Measurements from ENCODE around the gene GHRL. TPM values are rescaled to one million over a fixed set of nuclear protein-coding genes. Genes with fewer than 3 reads are reported as not detected.

Gene GHRL
- total and polyA plus RNA-seq, 3 donors from 2014 or later: 0.50 to 1.0 (median 0.87) TPM

DNA sequence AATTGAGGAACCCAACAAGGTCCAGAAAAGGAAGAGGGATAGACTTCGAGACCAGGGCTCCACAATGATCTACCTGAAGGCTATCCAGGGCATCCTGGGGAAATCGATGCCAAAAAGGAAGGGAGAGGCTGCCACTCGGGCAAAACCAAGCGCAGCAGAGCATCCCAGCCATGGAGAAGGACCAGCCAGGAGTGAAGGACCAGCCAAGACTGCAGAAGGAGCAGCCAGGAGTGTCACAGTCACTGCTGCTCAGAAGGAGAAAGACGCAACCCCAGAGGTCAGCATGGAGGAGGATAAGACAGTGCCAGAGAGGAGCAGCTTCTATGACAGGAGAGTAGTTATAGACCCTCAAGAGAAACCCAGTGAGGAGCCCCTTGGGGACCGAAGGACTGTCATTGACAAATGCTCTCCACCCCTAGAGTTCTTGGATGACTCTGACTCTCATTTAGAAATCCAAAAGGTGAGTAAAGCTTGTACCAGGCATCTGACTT is 32.5 kb downstream of the GHRL start:
- TF ChIP-seq, protein P1, sequence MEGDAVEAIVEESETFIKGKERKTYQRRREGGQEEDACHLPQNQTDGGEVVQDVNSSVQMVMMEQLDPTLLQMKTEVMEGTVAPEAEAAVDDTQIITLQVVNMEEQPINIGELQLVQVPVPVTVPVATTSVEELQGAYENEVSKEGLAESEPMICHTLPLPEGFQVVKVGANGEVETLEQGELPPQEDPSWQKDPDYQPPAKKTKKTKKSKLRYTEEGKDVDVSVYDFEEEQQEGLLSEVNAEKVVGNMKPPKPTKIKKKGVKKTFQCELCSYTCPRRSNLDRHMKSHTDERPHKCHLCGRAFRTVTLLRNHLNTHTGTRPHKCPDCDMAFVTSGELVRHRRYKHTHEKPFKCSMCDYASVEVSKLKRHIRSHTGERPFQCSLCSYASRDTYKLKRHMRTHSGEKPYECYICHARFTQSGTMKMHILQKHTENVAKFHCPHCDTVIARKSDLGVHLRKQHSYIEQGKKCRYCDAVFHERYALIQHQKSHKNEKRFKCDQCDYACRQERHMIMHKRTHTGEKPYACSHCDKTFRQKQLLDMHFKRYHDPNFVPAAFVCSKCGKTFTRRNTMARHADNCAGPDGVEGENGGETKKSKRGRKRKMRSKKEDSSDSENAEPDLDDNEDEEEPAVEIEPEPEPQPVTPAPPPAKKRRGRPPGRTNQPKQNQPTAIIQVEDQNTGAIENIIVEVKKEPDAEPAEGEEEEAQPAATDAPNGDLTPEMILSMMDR (IDR thresholded peaks at IDR 0.05): no peak
- no peak for TF ChIP-seq POLR2A (IDR thresholded peaks at IDR 0.05)
- 91 to 93% methylated on average over 6 of the region's 6 CpGs for WGBS, 2 donors
- DNase-seq: no peak
- Histone ChIP-seq H3K4me1 (peaks cover 4% of the 10 kb centered on the region), H3K27me3 (no peaks in the 10 kb centered on the region), H3K9me3 (no peaks in the 10 kb centered on the region), H3K4me3 (no peak overlapping the region), H3K27ac (no peak overlapping the region), H3K36me3 (ENCODE audit: low read depth, missing control alignments) (no peaks in the 10 kb centered on the region)
- intact Hi-C loops (cut with DNase I; ENCODE audit: low total_unique reads): no loop called here

DNA sequence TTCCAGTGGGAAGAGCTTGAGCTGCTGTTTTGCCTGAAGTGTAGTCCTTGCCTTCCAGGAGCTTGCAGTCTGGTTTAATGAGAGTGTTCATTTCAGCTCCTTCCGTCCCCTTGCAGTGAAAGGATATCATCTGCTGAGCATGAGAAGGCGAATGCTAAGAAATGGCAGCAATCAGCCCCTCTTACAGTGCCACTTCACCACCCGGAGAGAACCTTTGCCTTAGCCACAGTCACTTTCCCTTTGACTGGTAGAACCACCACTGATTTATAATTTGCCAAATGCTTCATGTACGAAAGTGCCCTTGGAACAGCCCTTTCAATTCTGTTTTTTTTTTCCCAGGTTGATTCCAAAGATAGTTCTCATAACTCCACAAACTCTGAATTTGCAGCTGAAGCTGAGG is 32.9 kb downstream of the GHRL start:
- no peak for TF ChIP-seq POLR2A (IDR thresholded peaks at IDR 0.05)
- TF ChIP-seq, protein P1 (IDR thresholded peaks at IDR 0.05): no peak
- Histone ChIP-seq H3K36me3 (ENCODE audit: low read depth, missing control alignments) (no peaks in the 10 kb centered on the region), H3K4me3 (no peak overlapping the region), H3K27me3 (no peaks in the 10 kb centered on the region), H3K27ac (no peak overlapping the region), H3K4me1 (peaks cover 4% of the 10 kb centered on the region), H3K9me3 (no peaks in the 10 kb centered on the region)
- DNase-seq: no peak
- whole genome bisulfite sequencing, 2 donors: 80 to 88% methylated on average over 4 of the region's 4 CpGs
- intact Hi-C loops (cut with DNase I; ENCODE audit: low total_unique reads): no loop called here

DNA sequence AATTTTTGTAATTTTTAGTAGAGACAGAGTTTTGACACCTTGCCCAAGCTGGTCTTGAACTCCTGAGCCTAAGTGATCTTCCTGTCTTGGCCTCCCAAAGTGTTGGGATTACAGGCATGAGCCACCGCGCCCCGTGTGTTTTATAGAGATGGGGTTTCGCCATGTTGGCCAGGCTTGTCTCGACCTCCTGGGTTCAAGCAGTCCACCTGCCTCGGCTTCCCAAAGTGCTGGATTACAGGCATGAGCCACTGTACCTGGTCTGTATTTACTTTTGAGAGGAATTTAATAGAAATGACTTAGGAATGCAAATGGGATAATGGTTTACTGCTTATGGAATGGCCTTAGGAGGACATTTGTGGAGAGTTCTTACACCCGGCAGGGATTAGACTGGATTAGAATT is 33.7 kb downstream of the GHRL start:
- peaks cover 3% of the 10 kb centered on the region for H3K4me1 ChIP-seq
- H3K27me3 ChIP-seq: no peaks in the 10 kb centered on the region
- H3K4me3 ChIP-seq: no peak overlapping the region
- H3K27ac ChIP-seq: no peak overlapping the region
- H3K36me3 ChIP-seq (ENCODE audit: low read depth, missing control alignments): no peaks in the 10 kb centered on the region
- intact Hi-C loops (cut with DNase I; ENCODE audit: low total_unique reads): no loop called here
- no peak for TF ChIP-seq POLR2A (IDR thresholded peaks at IDR 0.05)
- TF ChIP-seq, protein P1 (IDR thresholded peaks at IDR 0.05): no peak
- no peaks in the 10 kb centered on the region for H3K9me3 ChIP-seq
- WGBS, 2 donors: 92 to 94% methylated on average over 7 of the region's 7 CpGs
- no peak for DNase-seq

DNA sequence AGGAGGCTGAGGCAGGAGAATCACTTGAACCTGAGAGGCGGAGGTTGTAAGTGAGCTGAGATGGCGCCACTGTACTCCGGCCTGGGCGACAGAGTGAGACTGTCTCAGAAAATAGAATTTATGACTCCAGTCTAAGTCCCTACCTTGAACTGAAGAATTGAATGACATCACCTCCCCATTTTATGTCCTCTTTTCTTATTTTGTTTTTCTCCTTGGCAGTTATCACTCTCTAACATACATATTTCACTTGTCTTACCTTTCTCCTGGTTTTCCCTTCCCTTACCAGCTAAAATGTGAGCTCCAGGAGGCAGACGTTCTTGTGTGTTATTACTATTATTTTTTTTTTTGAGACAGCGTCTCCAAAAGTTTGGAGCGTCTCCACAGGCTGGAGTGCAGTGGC is 36.9 kb downstream of the GHRL start:
- no peak for DNase-seq
- TF ChIP-seq, protein P1 (IDR thresholded peaks at IDR 0.05): no peak
- TF ChIP-seq POLR2A (IDR thresholded peaks at IDR 0.05): no peak
- intact Hi-C loops (cut with DNase I; ENCODE audit: low total_unique reads): no loop called here
- no peaks in the 10 kb centered on the region for H3K36me3 ChIP-seq (ENCODE audit: low read depth, missing control alignments)
- no peak overlapping the region for H3K4me3 ChIP-seq
- no peak overlapping the region for H3K27ac ChIP-seq
- WGBS, 2 donors: 82 to 85% methylated on average over 7 of the region's 7 CpGs
- no peaks in the 10 kb centered on the region for H3K27me3 ChIP-seq
- H3K4me1 ChIP-seq: no peaks in the 10 kb centered on the region
- no peaks in the 10 kb centered on the region for H3K9me3 ChIP-seq

DNA sequence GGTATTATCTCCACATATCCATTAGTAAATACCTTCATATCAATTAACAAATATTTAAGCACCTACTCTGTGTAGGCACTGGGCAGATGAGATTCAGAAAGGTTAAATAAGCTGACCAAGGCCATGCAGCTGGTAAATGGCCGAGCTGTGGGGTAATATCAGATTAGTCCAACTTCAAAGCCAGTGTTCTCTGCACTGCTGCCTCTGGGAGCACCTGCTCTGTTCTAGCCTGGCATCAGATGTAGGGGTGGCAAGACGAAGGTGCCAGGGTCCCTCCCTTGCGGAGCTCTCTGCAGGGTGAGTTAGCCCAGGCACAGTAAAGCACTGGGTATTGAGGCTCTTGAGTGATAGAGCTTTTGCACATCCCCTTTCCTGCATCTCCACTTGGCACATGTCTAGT is 39.0 kb downstream of the GHRL start:
- DNase-seq: no peak
- Histone ChIP-seq H3K4me1 (peaks cover 11% of the 10 kb centered on the region), H3K9me3 (no peaks in the 10 kb centered on the region), H3K27ac (no peak overlapping the region), H3K36me3 (ENCODE audit: low read depth, missing control alignments) (no peaks in the 10 kb centered on the region), H3K27me3 (no peaks in the 10 kb centered on the region), H3K4me3 (no peak overlapping the region)
- intact Hi-C loops (cut with DNase I; ENCODE audit: low total_unique reads): no loop called here
- TF ChIP-seq, protein P1 (IDR thresholded peaks at IDR 0.05): no peak
- TF ChIP-seq POLR2A (IDR thresholded peaks at IDR 0.05): no peak
- 88 to 89% methylated on average over 3 of the region's 3 CpGs for WGBS, 2 donors

Data from testis (tissue), 3 donors.